Measurements from ENCODE around the gene TRAF3IP1.
A peak's percentile ranks its signal among the peaks of the same experiment; 100 is the strongest.
"Not testable (repeated sequence)": the region's sequence is repeated elsewhere in the genome, so short reads cannot be mapped to it uniquely, and the experiment has no call there.

Gene TRAF3IP1

GRCh38 chr2:238320246-238320647 is at the start of gene TRAF3IP1:
TSS of gene TRAF3IP1 (plus strand) at chr2:238320518. CDS start at chr2:238320663, 145 bp downstream.
- DNase-seq: peak; percentile 93

- no peak for DNase-seq
Observed at GRCh38 chr2:238270606-238271005, 49.7 kb upstream of the TRAF3IP1 start.

GRCh38 chr2:238271061-238271554 is 49.2 kb upstream of the TRAF3IP1 start:
- DNase-seq: no peak

- DNase-seq: not testable (repeated sequence)
Observed at GRCh38 chr2:238271686-238272085, 48.6 kb upstream of the TRAF3IP1 start.

GRCh38 chr2:238272156-238272555 is 48.2 kb upstream of the TRAF3IP1 start:
- no peak for DNase-seq

GRCh38 chr2:238273433-238273832 is 46.9 kb upstream of the TRAF3IP1 start:
- not testable (repeated sequence) for DNase-seq

GRCh38 chr2:238274152-238274865 is 46.0 kb upstream of the TRAF3IP1 start:
- no peak for DNase-seq

- DNase-seq: no peak
Observed at GRCh38 chr2:238277695-238278094, 42.6 kb upstream of the TRAF3IP1 start.

GRCh38 chr2:238278626-238279323 is 41.5 kb upstream of the TRAF3IP1 start:
- DNase-seq: no peak

GRCh38 chr2:238279324-238279682 is 41.0 kb upstream of the TRAF3IP1 start:
- DNase-seq: no peak

- no peak for DNase-seq
Observed at GRCh38 chr2:238280083-238280825, 40.1 kb upstream of the TRAF3IP1 start.

GRCh38 chr2:238281826-238282480 is 38.4 kb upstream of the TRAF3IP1 start:
- DNase-seq: no peak

- DNase-seq: no peak
Observed at GRCh38 chr2:238282861-238283738, 37.2 kb upstream of the TRAF3IP1 start.

- no peak for DNase-seq
Observed at GRCh38 chr2:238284802-238285515, 35.4 kb upstream of the TRAF3IP1 start.

GRCh38 chr2:238285653-238286082 is 34.6 kb upstream of the TRAF3IP1 start:
- DNase-seq: no peak

- no peak for DNase-seq
Observed at GRCh38 chr2:238286095-238286494, 34.2 kb upstream of the TRAF3IP1 start.

- no peak for DNase-seq
Observed at GRCh38 chr2:238286551-238286950, 33.8 kb upstream of the TRAF3IP1 start.

GRCh38 chr2:238286987-238287736 is 33.2 kb upstream of the TRAF3IP1 start:
- DNase-seq: no peak

GRCh38 chr2:238287737-238288649 is 32.3 kb upstream of the TRAF3IP1 start, which contains the start of gene PER2:
TSS of gene PER2 (minus strand) at chr2:238288610. CDS start at chr2:238277936, 10,674 bp downstream.
- peak; percentile 72 for DNase-seq

Measured in retina (tissue), 1 donor.